ENCODE measurements around the gene ARHGAP35. TPM values are rescaled to one million over a fixed set of nuclear protein-coding genes. Genes with fewer than 3 reads are reported as not detected.
A peak's percentile ranks its signal among the peaks of the same experiment; 100 is the strongest.

Gene ARHGAP35
- total RNA-seq, 1 experiment from 2014 or later = 64.1 TPM

- intact Hi-C loops (cut with micrococcal nuclease; ENCODE audit: unreplicated experiment) (loop anchor here (10.0 kb wide), 1 partner anchor 61 kb away; no protein-coding TSS in a partner anchor), in situ Hi-C loops (cut with HindIII; ENCODE audit: low pct_unique_long_range_greater_than_20kb, low sequenced_read_pairs) (no loop called here)
- H3K27me3 ChIP-seq (ENCODE audit: control insufficient read depth, insufficient read depth, low read length) = no peaks in the 10 kb centered on the region
- no peak for DNase-seq (ENCODE audit: low read depth, low spot score)
- BruUV-seq (replicated peaks) = TSS peak; percentile 39
- ATAC-seq = no peak
- ChIA-PET CTCF (no interaction called here), POLR2A (interaction anchor here (0.5 kb wide), 1 partner anchor 248 kb away, joined by 15 read pairs; no protein-coding TSS in a partner anchor)
- H3K36me3 ChIP-seq (ENCODE audit: control insufficient read depth, insufficient read depth, low read length) = peaks cover 3% of the 10 kb centered on the region; the same call in 1 of the 2 replicates
- H3K4me3 ChIP-seq (ENCODE audit: low read depth in 2 of 2, low read length in 2 of 2) = peak overlapping the region; percentile 73 to 89
- peak overlapping the region; percentile 94 for H3K27ac ChIP-seq (ENCODE audit: low read length)
- no peak for TF ChIP-seq CTCF (IDR thresholded peaks at IDR 0.05)
- TF ChIP-seq REST (IDR thresholded peaks at IDR 0.05; ENCODE audit: insufficient read depth in 1 of 2, low read depth in 2 of 2, low read length in 1 of 2) = no peak
- TF ChIP-seq SIN3A (IDR thresholded peaks at IDR 0.05; ENCODE audit: borderline replicate concordance, insufficient read depth, low read depth, low read length) = 0 out of 2 replicates have a peak, but pooled peaks have one; percentile 39
- no peak for TF ChIP-seq POLR2AphosphoS5 (IDR thresholded peaks at IDR 0.05; ENCODE audit: low read depth, low read length)
- peak; percentile 50 for TF ChIP-seq TCF7L2 (IDR thresholded peaks at IDR 0.05; ENCODE audit: low read depth, low read length)
- H3K9me3 ChIP-seq (ENCODE audit: control insufficient read depth, insufficient read depth, low read depth, low read length) = no peaks in the 10 kb centered on the region
- peaks cover 52% of the 10 kb centered on the region for H3K4me1 ChIP-seq (ENCODE audit: control insufficient read depth, insufficient read depth, low read length)
Measured at GRCh38 chr19:46863818-46864629, 3.2 kb downstream of the ARHGAP35 start.

GRCh38 chr19:46866407-46867136 lies 5.8 kb downstream of the ARHGAP35 start:
- peaks cover 63% of the 10 kb centered on the region for H3K4me1 ChIP-seq (ENCODE audit: control insufficient read depth, insufficient read depth, low read length)
- H3K9me3 ChIP-seq (ENCODE audit: control insufficient read depth, insufficient read depth, low read depth, low read length) = no peaks in the 10 kb centered on the region
- peak overlapping the region in 1 of 2 experiments; percentile 5; a peak in 1 of 4 replicates for H3K4me3 ChIP-seq (ENCODE audit: low read depth in 2 of 2, low read length in 2 of 2)
- no peaks in the 10 kb centered on the region for H3K27me3 ChIP-seq (ENCODE audit: control insufficient read depth, insufficient read depth, low read length)
- in situ Hi-C loops (cut with HindIII; ENCODE audit: low pct_unique_long_range_greater_than_20kb, low sequenced_read_pairs) (no loop called here), intact Hi-C loops (cut with micrococcal nuclease; ENCODE audit: unreplicated experiment) (loop anchor here (5.0 to 10.0 kb wide), 2 partner anchors 58 to 126 kb away; no protein-coding TSS in a partner anchor)
- ChIA-PET POLR2A (interaction anchor here (0.6 to 0.7 kb wide), 2 partner anchors 407 to 1739 kb away, joined by 5 to 6 read pairs; no protein-coding TSS in a partner anchor), CTCF (interaction anchor here (0.5 kb wide), 1 partner anchor 22 kb away, joined by 15 read pairs; no protein-coding TSS in a partner anchor)
- BruUV-seq (replicated peaks) = no TSS peak
- H3K36me3 ChIP-seq (ENCODE audit: control insufficient read depth, insufficient read depth, low read length) = peaks cover under 1% of the 10 kb centered on the region; the same call in 1 of the 2 replicates
- ATAC-seq (peak; percentile 70), DNase-seq (ENCODE audit: low read depth, low spot score) (no peak)
- peak overlapping the region; percentile 94 for H3K27ac ChIP-seq (ENCODE audit: low read length)
- TF ChIP-seq TCF7L2 (IDR thresholded peaks at IDR 0.05; ENCODE audit: low read depth, low read length) = peak; percentile 87
- no peak for TF ChIP-seq POLR2AphosphoS5 (IDR thresholded peaks at IDR 0.05; ENCODE audit: low read depth, low read length)
- no peak for TF ChIP-seq REST (IDR thresholded peaks at IDR 0.05; ENCODE audit: insufficient read depth in 1 of 2, low read depth in 2 of 2, low read length in 1 of 2)
- no peak for TF ChIP-seq CTCF (IDR thresholded peaks at IDR 0.05)
- TF ChIP-seq SIN3A (IDR thresholded peaks at IDR 0.05; ENCODE audit: borderline replicate concordance, insufficient read depth, low read depth, low read length) = no peak
